Type B pancreatic cell (in vitro differentiated cells): ENCODE results near the gene EFNA5. TPM values are rescaled to one million over a fixed set of nuclear protein-coding genes. Genes with fewer than 3 reads are reported as not detected.

ENCODE experiments used
- DNase-seq: peaks from one replicate; pipeline ENCODE4 v3.0.0; 2021; ENCODE audit warnings: mixed read lengths; ENCODE audit not compliant: unreplicated experiment; ENCODE audit errors: extremely low spot score
- H3K27ac Mint-ChIP-seq: 2 replicates; pipeline ENCODE4 v1.8.0; 2021; ENCODE audit warnings: mild to moderate bottlenecking, mixed read lengths
- H3K27me3 Mint-ChIP-seq: 2 replicates; pipeline ENCODE4 v1.8.0; 2021; ENCODE audit warnings: mixed read lengths
- H3K36me3 Mint-ChIP-seq: 2 replicates; pipeline ENCODE4 v1.8.0; 2021; ENCODE audit warnings: mixed read lengths
- H3K4me1 Mint-ChIP-seq: one replicate; pipeline ENCODE4 v1.8.0; 2021; ENCODE audit warnings: mixed read lengths; ENCODE audit not compliant: unreplicated experiment
- H3K4me3 Mint-ChIP-seq: 2 replicates; pipeline ENCODE4 v1.8.0; 2021; ENCODE audit warnings: mild to moderate bottlenecking, mixed read lengths
- H3K9me3 Mint-ChIP-seq: 2 replicates; pipeline ENCODE4 v1.8.0; 2021; ENCODE audit warnings: mixed read lengths
- total RNA-seq: library from RNA; stranded (reverse); gene quantifications from 2 replicates; pipeline ENCODE4 v1.2.1, GENCODE V29; 2021; ENCODE audit warnings: low replicate concordance
- TF ChIP-seq, protein P1 (sequence below): fragments of 200-600 bp; sonication (generic); conservative IDR thresholded peaks from 2 replicates; pipeline ENCODE4 v1.5.0; 2021; ENCODE audit warnings: antibody characterized with exemption, mild to moderate bottlenecking

Gene EFNA5
- total RNA-seq, 1 donor from 2014 or later = 65.0 TPM

DNA sequence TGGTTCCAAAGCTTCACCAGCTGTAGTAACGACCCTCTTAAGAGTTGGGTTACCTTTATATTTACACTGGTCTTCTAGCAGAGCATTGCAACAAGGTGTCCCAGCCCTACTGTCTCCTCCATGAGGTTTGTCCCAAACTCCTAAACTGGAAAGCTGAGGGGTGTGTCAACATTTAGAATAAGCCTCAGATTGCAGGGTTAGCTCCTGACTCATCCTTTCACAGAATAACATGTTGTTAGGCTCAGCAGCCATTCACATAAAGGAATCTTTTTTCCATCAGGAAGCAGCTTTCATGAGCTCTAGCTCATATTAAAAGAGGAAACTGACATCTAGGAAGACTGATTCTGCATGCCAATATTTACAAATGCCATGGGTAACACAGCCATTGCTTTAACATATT lies 238.7 kb downstream of the EFNA5 start:
- TF ChIP-seq, protein P1, sequence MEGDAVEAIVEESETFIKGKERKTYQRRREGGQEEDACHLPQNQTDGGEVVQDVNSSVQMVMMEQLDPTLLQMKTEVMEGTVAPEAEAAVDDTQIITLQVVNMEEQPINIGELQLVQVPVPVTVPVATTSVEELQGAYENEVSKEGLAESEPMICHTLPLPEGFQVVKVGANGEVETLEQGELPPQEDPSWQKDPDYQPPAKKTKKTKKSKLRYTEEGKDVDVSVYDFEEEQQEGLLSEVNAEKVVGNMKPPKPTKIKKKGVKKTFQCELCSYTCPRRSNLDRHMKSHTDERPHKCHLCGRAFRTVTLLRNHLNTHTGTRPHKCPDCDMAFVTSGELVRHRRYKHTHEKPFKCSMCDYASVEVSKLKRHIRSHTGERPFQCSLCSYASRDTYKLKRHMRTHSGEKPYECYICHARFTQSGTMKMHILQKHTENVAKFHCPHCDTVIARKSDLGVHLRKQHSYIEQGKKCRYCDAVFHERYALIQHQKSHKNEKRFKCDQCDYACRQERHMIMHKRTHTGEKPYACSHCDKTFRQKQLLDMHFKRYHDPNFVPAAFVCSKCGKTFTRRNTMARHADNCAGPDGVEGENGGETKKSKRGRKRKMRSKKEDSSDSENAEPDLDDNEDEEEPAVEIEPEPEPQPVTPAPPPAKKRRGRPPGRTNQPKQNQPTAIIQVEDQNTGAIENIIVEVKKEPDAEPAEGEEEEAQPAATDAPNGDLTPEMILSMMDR = no peak
- Mint-ChIP-seq H3K9me3 (no peaks in the 10 kb centered on the region), H3K4me1 (peaks cover 21% of the 10 kb centered on the region), H3K27ac (no peak overlapping the region), H3K27me3 (no peaks in the 10 kb centered on the region), H3K36me3 (peaks cover 6% of the 10 kb centered on the region), H3K4me3 (no peak overlapping the region)
- DNase-seq = no peak

DNA sequence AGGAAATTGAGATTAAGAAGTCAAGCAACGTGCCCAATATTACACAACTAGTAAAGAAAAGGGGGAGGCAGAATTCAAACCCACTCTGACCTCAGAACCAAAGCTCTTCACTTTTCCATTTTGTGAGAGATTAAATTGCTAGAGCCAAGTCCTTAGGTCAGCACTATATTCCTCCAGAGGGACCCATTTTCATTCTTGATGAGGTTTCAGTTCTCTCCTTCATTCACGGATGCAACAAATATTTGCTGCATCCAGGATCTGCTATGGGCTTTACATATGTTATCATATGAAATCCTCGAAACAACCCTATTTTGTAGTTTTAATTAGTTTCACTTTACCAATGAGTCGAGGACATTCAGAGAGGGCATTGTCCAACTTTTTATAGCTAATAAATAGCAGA lies 239.2 kb downstream of the EFNA5 start:
- Mint-ChIP-seq H3K4me3 (no peak overlapping the region), H3K9me3 (no peaks in the 10 kb centered on the region), H3K27ac (no peak overlapping the region), H3K27me3 (no peaks in the 10 kb centered on the region), H3K36me3 (peaks cover 8% of the 10 kb centered on the region), H3K4me1 (peaks cover 21% of the 10 kb centered on the region)
- no peak for DNase-seq
- TF ChIP-seq, protein P1 = no peak

DNA sequence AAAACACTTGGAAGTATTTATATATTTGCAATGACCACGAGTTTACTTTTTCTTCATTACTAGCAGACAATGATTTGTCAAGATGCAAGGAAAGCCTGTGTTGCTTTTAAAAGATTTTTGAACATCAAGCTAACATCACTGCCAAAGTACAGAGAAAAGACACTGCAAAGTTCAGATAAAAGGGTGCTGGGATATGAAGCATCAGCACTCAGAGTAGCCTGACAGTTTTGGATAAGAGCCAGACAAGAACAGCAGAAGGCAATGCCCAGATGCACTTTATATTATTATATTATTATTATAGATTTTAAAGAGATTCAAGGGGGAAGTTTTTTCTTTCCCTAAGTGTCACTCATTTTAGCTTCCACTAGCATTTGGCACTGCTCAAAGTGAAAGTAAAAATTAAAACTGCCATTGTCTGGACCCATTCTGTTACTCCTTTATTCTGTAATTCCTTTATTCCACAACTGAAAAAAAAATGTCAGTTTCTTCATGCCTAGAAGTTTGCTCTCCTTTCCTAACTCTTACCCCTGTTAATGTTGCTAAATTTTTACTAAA lies 240.6 kb downstream of the EFNA5 start:
- TF ChIP-seq, protein P1 = no peak
- Mint-ChIP-seq H3K27me3 (no peaks in the 10 kb centered on the region), H3K4me3 (no peak overlapping the region), H3K9me3 (no peaks in the 10 kb centered on the region), H3K4me1 (peaks cover 17% of the 10 kb centered on the region), H3K36me3 (peaks cover 12% of the 10 kb centered on the region), H3K27ac (no peak overlapping the region)
- DNase-seq = no peak

DNA sequence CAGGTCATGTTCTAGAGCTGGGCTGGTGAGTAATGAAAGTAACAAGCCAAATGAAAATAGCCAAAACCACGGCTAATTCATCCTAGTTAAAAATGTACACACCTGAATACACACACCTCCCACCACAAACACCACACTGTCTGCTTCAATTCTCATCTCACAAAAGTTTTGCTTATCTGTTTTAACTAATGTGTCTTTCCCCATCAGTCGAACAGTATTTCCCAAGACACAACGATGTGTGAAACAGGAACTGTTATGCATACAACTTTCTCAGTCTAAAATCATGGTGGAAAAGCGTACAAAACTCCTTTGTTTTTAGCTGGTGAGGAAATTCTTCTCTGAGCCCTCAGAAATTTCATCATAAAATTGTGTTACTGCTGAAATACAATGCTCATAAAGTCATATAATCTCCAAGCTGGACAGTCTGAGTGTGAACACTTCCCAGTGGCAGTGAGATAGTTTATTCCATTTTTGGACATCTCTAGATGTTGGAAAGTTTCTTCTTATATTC lies 242.4 kb downstream of the EFNA5 start:
- no peak overlapping the region for H3K4me3 Mint-ChIP-seq
- peaks cover 9% of the 10 kb centered on the region for H3K36me3 Mint-ChIP-seq
- no peak overlapping the region for H3K27ac Mint-ChIP-seq
- H3K9me3 Mint-ChIP-seq = no peaks in the 10 kb centered on the region
- DNase-seq = no peak
- TF ChIP-seq, protein P1 = no peak
- H3K4me1 Mint-ChIP-seq = peaks cover 19% of the 10 kb centered on the region
- no peaks in the 10 kb centered on the region for H3K27me3 Mint-ChIP-seq

DNA sequence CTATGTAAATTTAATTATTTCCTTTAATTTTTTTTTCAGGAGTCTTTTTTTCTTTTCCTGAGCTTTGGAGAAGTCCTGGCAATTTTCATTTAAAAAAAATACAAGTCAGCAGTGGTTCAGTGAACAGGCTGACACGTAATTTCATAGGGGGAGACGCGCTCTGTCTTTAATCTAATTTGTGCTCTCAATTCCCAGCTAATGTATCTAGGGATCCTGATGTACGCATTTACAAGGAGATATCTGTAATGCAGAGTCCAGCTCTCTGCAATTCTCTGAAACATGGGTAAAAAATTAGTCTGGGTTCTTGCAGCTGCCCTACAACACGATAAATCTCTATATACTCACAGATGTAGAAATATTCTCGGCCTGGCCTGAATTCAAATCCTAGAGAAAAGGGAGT lies 243.9 kb downstream of the EFNA5 start:
- H3K36me3 Mint-ChIP-seq = peaks cover 16% of the 10 kb centered on the region
- H3K27me3 Mint-ChIP-seq = no peaks in the 10 kb centered on the region
- H3K4me3 Mint-ChIP-seq = no peak overlapping the region
- no peak for DNase-seq
- no peak overlapping the region for H3K27ac Mint-ChIP-seq
- TF ChIP-seq, protein P1 = no peak
- no peaks in the 10 kb centered on the region for H3K9me3 Mint-ChIP-seq
- peaks cover 27% of the 10 kb centered on the region for H3K4me1 Mint-ChIP-seq
